ENCODE results near the gene FGGY. TPM values are rescaled to one million over a fixed set of nuclear protein-coding genes. Genes with fewer than 3 reads are reported as not detected.

FGGY gene
- total RNA-seq, 1 experiment from 2014 or later = 17.8 TPM

DNA sequence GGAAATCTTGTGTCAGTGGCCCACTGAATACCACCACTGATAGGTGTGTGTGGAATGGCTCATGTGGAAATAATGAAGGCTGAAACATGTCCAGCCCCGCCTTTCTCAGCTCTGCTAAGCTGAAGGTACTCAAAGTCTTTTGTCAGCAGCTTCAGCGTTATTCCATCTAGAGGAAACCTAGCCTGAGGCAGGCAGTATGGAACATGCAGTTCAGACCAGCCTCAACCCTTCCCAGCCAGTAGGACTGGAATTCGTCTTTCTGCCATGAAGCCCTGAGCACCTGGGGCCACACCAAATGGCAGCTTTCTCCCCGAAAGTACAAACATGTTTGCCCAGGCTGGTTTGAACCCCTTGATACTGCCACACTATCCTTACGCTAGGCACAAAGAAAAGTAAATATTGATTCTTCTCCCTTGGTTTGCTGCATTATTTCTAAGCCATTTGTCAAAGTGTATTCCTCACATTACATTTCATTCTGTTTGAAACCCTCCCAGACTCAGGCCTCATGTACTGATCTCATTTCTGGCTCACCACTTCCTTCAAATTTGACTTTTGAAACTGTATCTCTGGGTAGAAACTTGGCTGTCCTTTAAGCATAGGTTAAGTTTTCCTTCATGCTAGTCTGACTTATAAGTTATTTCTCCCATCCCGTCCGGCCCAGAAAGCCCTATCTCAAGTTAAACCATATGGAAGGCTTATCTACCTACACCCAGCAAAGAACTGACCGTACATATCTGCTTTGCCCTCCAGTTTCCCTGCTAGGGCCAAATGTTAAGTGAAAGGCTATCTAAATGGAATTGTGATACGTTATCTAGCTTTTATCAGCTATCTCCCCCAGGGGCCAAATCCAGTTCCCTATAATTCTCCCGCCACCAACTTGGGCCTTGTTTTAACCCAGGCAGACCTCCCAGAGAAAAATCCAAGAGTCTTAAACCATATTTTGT is 472.2 kb downstream of the FGGY start:
- Histone ChIP-seq H3K9me3 (ENCODE audit: insufficient read depth, low read depth) (no peaks in the 10 kb centered on the region), H3K79me2 (ENCODE audit: low read depth) (no peaks in the 10 kb centered on the region), H3K36me3 (ENCODE audit: low read depth) (no peaks in the 10 kb centered on the region), H2AFZ (no peak overlapping the region), H3K4me2 (no peak overlapping the region), H3K4me1 (replicated peaks; ENCODE audit: insufficient read depth) (no peaks in the 10 kb centered on the region), H3K27ac (no peak overlapping the region), H3K4me3 (no peak overlapping the region), H3K27me3 (ENCODE audit: insufficient read depth, low read depth) (no peaks in the 10 kb centered on the region), H4K20me1 (ENCODE audit: insufficient read depth) (no peaks in the 10 kb centered on the region), H3F3A (ENCODE audit: insufficient read depth, low read depth) (no peaks in the 10 kb centered on the region), H3K9me2 (ENCODE audit: insufficient read depth) (no peaks in the 10 kb centered on the region; the same call in 1 of the 2 replicates)
- TF ChIP-seq EZH2 (IDR thresholded peaks at IDR 0.05; ENCODE audit: low read depth) = no peak
- TF ChIP-seq, protein P1, sequence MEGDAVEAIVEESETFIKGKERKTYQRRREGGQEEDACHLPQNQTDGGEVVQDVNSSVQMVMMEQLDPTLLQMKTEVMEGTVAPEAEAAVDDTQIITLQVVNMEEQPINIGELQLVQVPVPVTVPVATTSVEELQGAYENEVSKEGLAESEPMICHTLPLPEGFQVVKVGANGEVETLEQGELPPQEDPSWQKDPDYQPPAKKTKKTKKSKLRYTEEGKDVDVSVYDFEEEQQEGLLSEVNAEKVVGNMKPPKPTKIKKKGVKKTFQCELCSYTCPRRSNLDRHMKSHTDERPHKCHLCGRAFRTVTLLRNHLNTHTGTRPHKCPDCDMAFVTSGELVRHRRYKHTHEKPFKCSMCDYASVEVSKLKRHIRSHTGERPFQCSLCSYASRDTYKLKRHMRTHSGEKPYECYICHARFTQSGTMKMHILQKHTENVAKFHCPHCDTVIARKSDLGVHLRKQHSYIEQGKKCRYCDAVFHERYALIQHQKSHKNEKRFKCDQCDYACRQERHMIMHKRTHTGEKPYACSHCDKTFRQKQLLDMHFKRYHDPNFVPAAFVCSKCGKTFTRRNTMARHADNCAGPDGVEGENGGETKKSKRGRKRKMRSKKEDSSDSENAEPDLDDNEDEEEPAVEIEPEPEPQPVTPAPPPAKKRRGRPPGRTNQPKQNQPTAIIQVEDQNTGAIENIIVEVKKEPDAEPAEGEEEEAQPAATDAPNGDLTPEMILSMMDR (conservative IDR thresholded peaks at IDR 0.05) = no peak
- no TSS peak for BruUV-seq (replicated peaks)
- intact Hi-C loops (cut with micrococcal nuclease; ENCODE audit: unreplicated experiment) = no loop called here
- ChIA-PET POLR2A (ENCODE audit: unreplicated experiment) (no interaction called here), CTCF (no interaction called here)
- DNase-seq = no peak

- no peaks in the 10 kb centered on the region for H3K36me3 ChIP-seq (ENCODE audit: low read depth)
- H3K4me1 ChIP-seq (replicated peaks; ENCODE audit: insufficient read depth) = no peaks in the 10 kb centered on the region
- H3K9me3 ChIP-seq (ENCODE audit: insufficient read depth, low read depth) = no peaks in the 10 kb centered on the region
- no peaks in the 10 kb centered on the region; the same call in 1 of the 2 replicates for H3K9me2 ChIP-seq (ENCODE audit: insufficient read depth)
- no peak for DNase-seq
- no peaks in the 10 kb centered on the region for H3K79me2 ChIP-seq (ENCODE audit: low read depth)
- H4K20me1 ChIP-seq (ENCODE audit: insufficient read depth) = no peaks in the 10 kb centered on the region
- H3F3A ChIP-seq (ENCODE audit: insufficient read depth, low read depth) = no peaks in the 10 kb centered on the region
- H2AFZ ChIP-seq = no peak overlapping the region
- no peak overlapping the region for H3K4me2 ChIP-seq
- ChIA-PET CTCF (no interaction called here), POLR2A (ENCODE audit: unreplicated experiment) (no interaction called here)
- H3K4me3 ChIP-seq = no peak overlapping the region
- TF ChIP-seq EZH2 (IDR thresholded peaks at IDR 0.05; ENCODE audit: low read depth) = no peak
- no TSS peak for BruUV-seq (replicated peaks)
- no peak overlapping the region for H3K27ac ChIP-seq
- intact Hi-C loops (cut with micrococcal nuclease; ENCODE audit: unreplicated experiment) = no loop called here
- H3K27me3 ChIP-seq (ENCODE audit: insufficient read depth, low read depth) = no peaks in the 10 kb centered on the region
Observed at GRCh38 chr1:59769736-59770095, 472.8 kb downstream of the FGGY start.

GRCh38 chr1:59771361-59771760 is 474.5 kb downstream of the FGGY start:
- H3K36me3 ChIP-seq (ENCODE audit: low read depth) = no peaks in the 10 kb centered on the region
- no peak overlapping the region for H3K4me3 ChIP-seq
- intact Hi-C loops (cut with micrococcal nuclease; ENCODE audit: unreplicated experiment) = no loop called here
- H3K9me3 ChIP-seq (ENCODE audit: insufficient read depth, low read depth) = no peaks in the 10 kb centered on the region
- no peak for DNase-seq
- no peaks in the 10 kb centered on the region for H4K20me1 ChIP-seq (ENCODE audit: insufficient read depth)
- H3K4me1 ChIP-seq (replicated peaks; ENCODE audit: insufficient read depth) = no peaks in the 10 kb centered on the region
- no peaks in the 10 kb centered on the region for H3F3A ChIP-seq (ENCODE audit: insufficient read depth, low read depth)
- H3K27ac ChIP-seq = no peak overlapping the region
- H2AFZ ChIP-seq = no peak overlapping the region
- TF ChIP-seq, protein P1 (conservative IDR thresholded peaks at IDR 0.05) = no peak
- BruUV-seq (replicated peaks) = no TSS peak
- H3K27me3 ChIP-seq (ENCODE audit: insufficient read depth, low read depth) = no peaks in the 10 kb centered on the region
- no peak overlapping the region for H3K4me2 ChIP-seq
- ChIA-PET CTCF (no interaction called here), POLR2A (ENCODE audit: unreplicated experiment) (no interaction called here)
- H3K79me2 ChIP-seq (ENCODE audit: low read depth) = no peaks in the 10 kb centered on the region
- no peaks in the 10 kb centered on the region; the same call in 1 of the 2 replicates for H3K9me2 ChIP-seq (ENCODE audit: insufficient read depth)
